ENCODE measurements around the gene TAF9B.
A peak's percentile ranks its signal among the peaks of the same experiment; 100 is the strongest.
"Not testable (repeated sequence)": the region's sequence is repeated elsewhere in the genome, so short reads cannot be mapped to it uniquely, and the experiment has no call there.

Gene TAF9B

GRCh38 chrX:78139160-78140123 is at the start of gene TAF9B:
TSS of gene TAF9B (minus strand) at chrX:78139650. CDS start at chrX:78139611, 39 bp downstream.
- DNase-seq (ENCODE audit: low read depth in 2 of 2, low spot score in 1 of 2): peak; percentile 48 to 63

- DNase-seq (ENCODE audit: low read depth in 2 of 2, low spot score in 1 of 2): no peak
Observed at GRCh38 chrX:78182881-78183280, 43.4 kb upstream of the TAF9B start.

GRCh38 chrX:78181307-78181706 is 41.9 kb upstream of the TAF9B start:
- DNase-seq (ENCODE audit: low read depth in 2 of 2, low spot score in 1 of 2): no peak

DNA sequence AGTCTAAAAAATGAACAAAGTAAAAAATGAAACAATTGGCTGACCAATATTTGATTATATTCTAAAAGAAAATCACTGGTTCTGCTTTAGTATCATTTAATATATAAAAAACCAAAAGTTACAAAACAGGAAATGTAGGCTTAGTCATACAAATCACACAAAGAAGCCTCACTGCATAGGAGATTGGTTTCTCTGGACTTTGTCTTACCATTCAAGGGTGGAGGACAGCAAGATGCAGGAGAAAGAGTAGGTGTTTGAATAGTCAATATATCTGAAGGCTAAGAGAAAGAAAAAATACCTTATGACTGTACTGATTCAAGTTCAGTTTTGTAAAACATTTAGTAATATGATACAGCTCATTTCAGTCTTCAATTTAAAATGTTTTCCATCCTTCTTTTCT is 28.6 kb upstream of the TAF9B start:
- no peak for DNase-seq (ENCODE audit: low read depth in 2 of 2, low spot score in 1 of 2)

- no peak for DNase-seq (ENCODE audit: low read depth in 2 of 2, low spot score in 1 of 2)
Observed at GRCh38 chrX:78165425-78165824, 26.0 kb upstream of the TAF9B start.

DNA sequence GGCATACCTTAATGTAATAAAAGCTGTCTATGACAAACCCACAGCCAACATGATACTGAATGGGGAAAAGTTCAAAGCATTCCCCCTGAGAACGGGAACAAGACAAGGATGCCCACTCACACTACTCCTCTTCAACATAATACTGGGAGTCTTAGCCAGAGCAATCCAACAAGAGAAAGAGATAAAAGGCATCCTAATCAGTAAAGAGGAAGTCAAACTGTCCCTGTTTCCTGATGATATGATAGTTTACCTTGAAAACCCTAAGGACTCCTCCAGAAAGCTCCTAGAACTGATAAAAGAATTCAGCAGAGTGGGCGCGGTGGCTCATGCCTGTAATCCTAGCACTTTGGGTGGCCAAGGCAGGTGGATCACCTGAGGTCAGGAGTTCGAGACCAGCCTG is 23.7 kb upstream of the TAF9B start:
- DNase-seq (ENCODE audit: low read depth in 2 of 2, low spot score in 1 of 2): not testable (repeated sequence)

- not testable (repeated sequence) for DNase-seq (ENCODE audit: low read depth in 2 of 2, low spot score in 1 of 2)
Observed at GRCh38 chrX:78160711-78161110, 21.3 kb upstream of the TAF9B start.

DNA sequence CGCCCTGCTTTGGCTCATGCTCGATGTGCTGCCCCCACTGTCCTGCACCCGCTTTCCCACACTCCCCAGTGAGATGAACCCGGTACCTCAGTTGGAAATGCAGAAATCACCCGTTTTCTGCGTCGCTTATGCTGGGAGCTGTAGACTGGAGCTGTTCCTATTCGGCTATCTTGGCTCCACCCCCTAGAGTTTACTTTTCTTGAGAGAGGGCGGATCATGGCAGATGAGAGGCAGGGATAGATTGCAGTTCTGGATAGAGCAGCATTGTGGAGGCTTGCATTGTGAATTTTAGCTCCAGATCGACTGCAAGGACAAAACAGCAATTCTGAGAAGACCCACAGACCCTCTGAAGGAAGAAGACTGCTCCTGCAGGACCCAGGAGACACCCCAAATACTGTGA is 18.4 kb upstream of the TAF9B start:
- not testable (repeated sequence) for DNase-seq (ENCODE audit: low read depth in 2 of 2, low spot score in 1 of 2)

- not testable (repeated sequence) for DNase-seq (ENCODE audit: low read depth in 2 of 2, low spot score in 1 of 2)
Observed at GRCh38 chrX:78157373-78157772, 17.9 kb upstream of the TAF9B start.

- DNase-seq (ENCODE audit: low read depth in 2 of 2, low spot score in 1 of 2): not testable (repeated sequence)
Observed at GRCh38 chrX:78147002-78147540, 7.6 kb upstream of the TAF9B start.

- no peak for DNase-seq (ENCODE audit: low read depth in 2 of 2, low spot score in 1 of 2)
Observed at GRCh38 chrX:78140206-78140605, 756 bp upstream of the TAF9B start.

DNA sequence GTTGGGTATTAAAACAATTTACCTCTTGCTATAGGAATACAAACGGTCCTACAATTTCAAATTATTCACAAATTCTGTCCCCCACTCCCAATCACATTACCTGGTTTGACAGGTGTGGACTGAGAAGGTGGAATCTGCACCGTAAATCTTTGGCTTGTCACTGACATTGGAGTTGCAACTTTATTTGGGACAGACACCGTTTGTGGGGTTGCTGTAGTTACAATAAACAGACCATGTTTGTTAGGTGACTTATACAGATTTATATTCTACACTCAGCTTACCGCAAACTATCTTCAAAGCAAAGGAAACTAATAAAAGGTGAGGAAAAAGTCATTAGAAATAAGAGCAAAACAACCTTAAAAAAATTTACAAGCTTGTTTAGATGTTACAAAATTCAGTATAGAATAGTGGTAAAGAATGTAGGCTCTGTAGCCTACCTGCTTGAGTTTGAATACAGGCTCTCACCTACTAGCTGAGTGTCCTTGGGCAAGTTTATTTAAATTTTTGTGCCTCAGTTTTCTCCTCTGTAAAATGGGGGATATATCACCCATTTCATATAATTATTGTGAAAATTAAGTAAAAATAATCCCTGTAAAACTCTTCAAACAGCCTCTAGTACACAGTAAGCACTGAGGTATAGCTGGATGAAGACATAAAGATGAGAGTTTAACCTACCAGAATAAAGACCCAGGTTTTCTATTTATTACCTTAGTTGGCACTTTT is 6.1 kb downstream of the TAF9B start:
- DNase-seq (ENCODE audit: low read depth in 2 of 2, low spot score in 1 of 2): no peak

- no peak for DNase-seq (ENCODE audit: low read depth in 2 of 2, low spot score in 1 of 2)
Observed at GRCh38 chrX:78131117-78131516, 8.3 kb downstream of the TAF9B start.

GRCh38 chrX:78130396-78130795 is 9.1 kb downstream of the TAF9B start:
- DNase-seq (ENCODE audit: low read depth in 2 of 2, low spot score in 1 of 2): no peak

GRCh38 chrX:78129714-78130113 is 9.7 kb downstream of the TAF9B start:
- no peak for DNase-seq (ENCODE audit: low read depth in 2 of 2, low spot score in 1 of 2)

DNA sequence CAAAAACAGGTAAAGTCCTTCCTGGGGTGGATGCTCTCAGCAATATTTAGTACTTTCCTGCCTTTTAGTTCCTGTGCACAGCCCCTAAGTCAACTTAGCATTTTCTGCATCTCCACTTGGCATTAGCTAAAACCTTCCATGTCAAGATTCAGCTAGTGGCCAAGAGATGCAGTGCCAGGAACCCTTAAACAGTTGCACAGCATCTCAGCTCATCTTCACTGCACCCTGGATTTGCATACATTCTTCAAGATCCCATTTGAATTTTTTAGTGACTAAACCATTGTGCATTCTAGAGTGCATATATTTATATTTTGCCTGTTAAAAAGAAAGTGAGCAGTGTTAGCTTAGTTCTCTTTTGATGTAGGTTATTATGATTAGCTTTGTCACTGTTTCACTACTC is 13.7 kb downstream of the TAF9B start:
- DNase-seq (ENCODE audit: low read depth in 2 of 2, low spot score in 1 of 2): not testable (repeated sequence)

DNA sequence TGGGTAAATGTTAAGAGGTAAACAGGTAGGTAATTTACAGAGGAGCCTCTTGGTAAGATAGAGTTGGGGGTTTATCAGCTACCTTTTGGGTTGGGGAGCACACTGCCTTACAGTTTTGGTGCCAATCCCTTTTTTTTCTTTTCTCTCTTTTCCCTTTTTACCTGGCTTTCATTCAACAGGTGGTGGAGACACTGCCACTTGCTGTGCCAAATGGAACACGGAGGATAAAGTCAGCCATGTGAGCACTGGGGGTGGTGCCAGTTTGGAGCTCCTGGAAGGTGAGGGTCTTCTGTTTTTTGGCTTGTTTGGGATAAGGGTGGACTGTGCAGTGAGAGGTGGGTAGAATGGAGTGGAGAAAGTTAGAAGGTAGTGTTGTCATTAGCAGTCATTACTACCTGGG is 14.3 kb downstream of the TAF9B start:
- DNase-seq (ENCODE audit: low read depth in 2 of 2, low spot score in 1 of 2): no peak

GRCh38 chrX:78124307-78124706 is 15.1 kb downstream of the TAF9B start:
- no peak for DNase-seq (ENCODE audit: low read depth in 2 of 2, low spot score in 1 of 2)

GRCh38 chrX:78123190-78123589 is 16.3 kb downstream of the TAF9B start:
- DNase-seq (ENCODE audit: low read depth in 2 of 2, low spot score in 1 of 2): peak in 1 of 2 donors; percentile 7

DNA sequence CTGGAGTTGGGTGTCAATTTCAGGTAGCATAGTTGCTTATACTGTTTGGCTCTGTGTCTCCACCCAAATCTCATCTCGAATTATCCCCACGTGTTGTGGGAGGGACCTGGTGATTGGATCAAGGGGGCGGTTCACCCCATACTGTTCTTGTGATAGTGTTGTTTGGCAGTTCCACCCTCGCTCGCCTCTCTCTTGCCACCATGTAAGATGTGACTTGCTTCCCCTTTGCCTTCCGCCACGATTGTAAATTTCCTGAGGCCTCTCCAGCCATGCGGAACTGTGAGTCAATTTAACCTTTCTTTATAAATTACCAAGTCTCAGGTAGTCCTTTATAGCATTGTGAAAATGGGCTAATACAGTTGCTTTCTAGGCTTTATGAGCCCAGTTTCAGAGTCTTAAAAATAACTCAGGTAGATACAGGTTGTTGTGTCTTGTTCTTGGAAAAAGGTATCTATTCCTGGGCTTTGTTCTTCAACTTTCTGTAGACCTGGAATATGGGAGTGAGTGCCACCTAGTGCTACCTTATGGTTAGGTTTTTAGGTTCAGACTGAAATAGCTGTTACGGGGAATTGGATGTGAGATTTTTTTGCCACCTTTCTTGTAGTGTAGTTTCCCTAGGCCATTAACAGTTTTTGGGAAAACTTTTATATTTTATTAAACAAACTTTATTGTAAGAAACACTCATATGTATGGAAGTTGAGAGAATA is 19.8 kb downstream of the TAF9B start:
- DNase-seq (ENCODE audit: low read depth in 2 of 2, low spot score in 1 of 2): no peak

GRCh38 chrX:78118628-78119027 is 20.8 kb downstream of the TAF9B start:
- DNase-seq (ENCODE audit: low read depth in 2 of 2, low spot score in 1 of 2): no peak
